B cell (primary cell): Measurements from ENCODE around the gene VNN1.

ENCODE experiments used
- CTCF ChIP-seq: fragments of 200-600 bp; IDR thresholded peaks from one replicate; pipeline ENCODE4 v1.8.0; 2022; ENCODE audit warnings: antibody characterized with exemption, mild to moderate bottlenecking
- EZH2 ChIP-seq: IDR thresholded peaks from 2 replicates; pipeline ENCODE4 v1.6.1; 2012; ENCODE audit warnings: borderline replicate concordance, low read depth, mild to moderate bottlenecking, moderate library complexity, low read length; ENCODE audit not compliant: insufficient read depth, poor library complexity, severe bottlenecking

- TF ChIP-seq EZH2 (no peak), CTCF (no peak)
Observed at GRCh38 chr6:132714160-132714559, 305 bp upstream of the VNN1 start.
